Activated CD4-positive, alpha-beta T cell treated with anti-CD3 and anti-CD28 coated beads for 36 hours (primary cell): ENCODE data around the gene HOXA11. TPM values are rescaled to one million over a fixed set of nuclear protein-coding genes. Genes with fewer than 3 reads are reported as not detected.

Source experiments
- ATAC-seq: fragments of 200-7000 bp; cut with Tn5 transposase; one replicate; pipeline ENCODE4 v1.10.0; 2021; ENCODE audit warnings: mild to moderate bottlenecking, moderate library complexity
- CTCF ChIA-PET: fragments of 350-600 bp; sonication (Branson Sonifier 250); formaldehyde crosslinking; loops from one replicate; lab custom pipeline; 2021; ENCODE audit warnings: antibody characterized with exemption; lab: Charles Lee
- POLR2A ChIA-PET: fragments of 350-600 bp; sonication (Branson Sonifier 250); formaldehyde crosslinking; loops from one replicate; lab custom pipeline; 2021; ENCODE audit warnings: antibody characterized with exemption, inconsistent platforms; lab: Charles Lee
- DNase-seq: peaks from one replicate; pipeline ENCODE4 v3.0.0-alpha.2; 2020
- H3K27ac Mint-ChIP-seq: one replicate; pipeline ENCODE4 v1.8.0; 2021; ENCODE audit warnings: mixed read lengths
- H3K27me3 Mint-ChIP-seq: one replicate; pipeline ENCODE4 v1.8.0; 2021; ENCODE audit warnings: mixed read lengths
- H3K36me3 Mint-ChIP-seq: one replicate; pipeline ENCODE4 v1.8.0; 2021; ENCODE audit warnings: low read depth, mixed read lengths
- H3K4me1 Mint-ChIP-seq: one replicate; pipeline ENCODE4 v1.8.0; 2021; ENCODE audit warnings: mixed read lengths
- H3K4me3 Mint-ChIP-seq: one replicate; pipeline ENCODE4 v1.8.0; 2021; ENCODE audit warnings: mild to moderate bottlenecking, moderate library complexity, mixed read lengths
- H3K9me3 Mint-ChIP-seq: one replicate; pipeline ENCODE4 v1.8.0; 2021; ENCODE audit warnings: low read depth, mixed read lengths
- intact Hi-C, 2 experiments: fragments of 100-400 bp; cut with DNase I in 1 of 2; cut with micrococcal nuclease in 1 of 2; formaldehyde crosslinking; loops; one replicate each; pipeline versions ENCODE4 v1.14.2 to v1.15.1; 2022 to 2024; cut with DNase I, micrococcal nuclease
- total RNA-seq, 2 experiments: library from RNA; stranded (reverse); gene quantifications; one replicate each; pipeline ENCODE4 v1.2.3, GENCODE V29; 2021

HOXA11 gene
- total RNA-seq, 2 experiments from 2014 or later, result not detected

- H3K27me3 Mint-ChIP-seq, result peaks cover 51% of the 10 kb centered on the region
- no peak for DNase-seq
- ChIA-PET CTCF (interaction anchor here (0.6 to 2.3 kb wide), 26 partner anchors 11 to 1382 kb away, joined by 3 to 12 read pairs (median 4); partner anchors contain the start of gene EVX1), POLR2A (no interaction called here)
- H3K27ac Mint-ChIP-seq, result no peak overlapping the region
- no peak for ATAC-seq
- peaks cover 7% of the 10 kb centered on the region for H3K4me1 Mint-ChIP-seq
- intact Hi-C loops, result no loop called here
- no peak overlapping the region for H3K4me3 Mint-ChIP-seq
- no peaks in the 10 kb centered on the region for H3K36me3 Mint-ChIP-seq
- no peaks in the 10 kb centered on the region for H3K9me3 Mint-ChIP-seq
Measured at GRCh38 chr7:27179030-27179429, 6.0 kb downstream of the HOXA11 start.

GRCh38 chr7:27178366-27178765 is 6.7 kb downstream of the HOXA11 start:
- H3K36me3 Mint-ChIP-seq, result no peaks in the 10 kb centered on the region
- no peak overlapping the region for H3K27ac Mint-ChIP-seq
- ChIA-PET POLR2A (no interaction called here), CTCF (interaction anchor here (0.8 to 2.3 kb wide), 9 partner anchors 10 to 536 kb away, joined by 3 to 12 read pairs (median 4); no protein-coding TSS in a partner anchor)
- intact Hi-C loops, result no loop called here
- no peaks in the 10 kb centered on the region for H3K9me3 Mint-ChIP-seq
- H3K4me1 Mint-ChIP-seq, result peaks cover 6% of the 10 kb centered on the region
- DNase-seq, result no peak
- H3K4me3 Mint-ChIP-seq, result no peak overlapping the region
- ATAC-seq, result no peak
- peaks cover 51% of the 10 kb centered on the region for H3K27me3 Mint-ChIP-seq

DNA sequence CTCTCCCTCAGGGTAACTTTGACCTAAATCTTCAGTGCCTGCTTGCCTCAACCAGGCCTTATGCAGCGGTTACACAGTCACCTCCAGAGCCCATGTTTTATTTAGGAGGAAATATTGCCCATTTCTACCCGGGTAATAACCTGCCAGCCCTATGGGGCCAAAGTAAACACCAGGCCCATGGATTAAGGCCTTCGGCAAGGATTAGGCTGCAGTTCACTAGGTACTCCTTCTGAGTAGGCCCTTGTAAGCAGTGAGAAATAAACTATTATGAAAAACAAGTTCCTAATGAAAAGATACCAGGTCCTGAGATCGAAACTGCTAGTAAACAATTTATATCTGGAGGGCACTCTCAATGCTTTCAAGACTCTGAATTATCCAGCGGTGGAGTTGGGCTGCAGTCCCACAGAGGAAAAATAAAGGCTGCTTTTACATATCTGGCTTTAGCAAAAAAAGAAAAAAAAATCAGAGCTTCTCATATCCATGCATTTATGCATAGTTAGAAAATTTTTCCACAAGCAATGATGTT is 7.2 kb downstream of the HOXA11 start:
- no peaks in the 10 kb centered on the region for H3K9me3 Mint-ChIP-seq
- peaks cover 6% of the 10 kb centered on the region for H3K4me1 Mint-ChIP-seq
- H3K27ac Mint-ChIP-seq, result no peak overlapping the region
- no peaks in the 10 kb centered on the region for H3K36me3 Mint-ChIP-seq
- H3K4me3 Mint-ChIP-seq, result no peak overlapping the region
- CTCF ChIA-PET, result interaction anchor here (1.0 to 2.3 kb wide), 5 partner anchors 11 to 79 kb away, joined by 3 to 12 read pairs (median 4); no protein-coding TSS in a partner anchor
- POLR2A ChIA-PET, result interaction anchor here (0.6 kb wide), 1 partner anchor 885 kb away, joined by 5 read pairs; no protein-coding TSS in a partner anchor
- no peak for ATAC-seq
- H3K27me3 Mint-ChIP-seq, result peaks cover 50% of the 10 kb centered on the region
- no peak for DNase-seq
- intact Hi-C loops, result no loop called here

GRCh38 chr7:27176962-27177794 is 7.9 kb downstream of the HOXA11 start:
- ATAC-seq, result no peak
- Mint-ChIP-seq H3K36me3 (no peaks in the 10 kb centered on the region), H3K9me3 (no peaks in the 10 kb centered on the region), H3K27ac (no peak overlapping the region), H3K27me3 (peaks cover 48% of the 10 kb centered on the region), H3K4me1 (peaks cover 9% of the 10 kb centered on the region), H3K4me3 (no peak overlapping the region)
- POLR2A ChIA-PET, result interaction anchor here (0.5 to 0.6 kb wide), 2 partner anchors 8 to 886 kb away, joined by 5 read pairs; partner anchors contain the start of gene HOXA11
- intact Hi-C loops, result no loop called here
- CTCF ChIA-PET, result interaction anchor here (0.6 to 1.7 kb wide), 6 partner anchors 11 to 1131 kb away, joined by 3 to 6 read pairs (median 3); no protein-coding TSS in a partner anchor
- no peak for DNase-seq

DNA sequence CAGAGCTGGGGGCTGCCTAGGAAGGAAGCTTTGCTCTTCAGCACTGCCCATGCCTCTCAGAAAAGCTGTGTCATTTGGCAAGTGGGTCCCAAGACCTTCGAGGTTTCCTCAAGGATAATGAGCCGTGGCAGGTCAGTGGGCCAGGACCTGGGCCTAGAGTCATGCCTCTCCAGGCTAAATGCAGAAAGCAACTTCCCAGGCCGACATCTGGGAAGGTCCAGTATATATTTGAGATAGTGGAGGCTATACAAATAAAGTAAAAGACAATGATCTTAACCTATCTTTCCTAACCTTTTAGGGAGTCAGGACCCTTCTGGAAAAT is 8.5 kb downstream of the HOXA11 start:
- no peak for ATAC-seq
- Mint-ChIP-seq H3K27ac (no peak overlapping the region), H3K4me3 (no peak overlapping the region), H3K27me3 (peaks cover 53% of the 10 kb centered on the region), H3K36me3 (no peaks in the 10 kb centered on the region), H3K9me3 (no peaks in the 10 kb centered on the region), H3K4me1 (peaks cover 14% of the 10 kb centered on the region)
- no peak for DNase-seq
- POLR2A ChIA-PET, result interaction anchor here (0.5 kb wide), 1 partner anchor 9 kb away, joined by 5 read pairs; the partner anchor contains the start of gene HOXA11
- CTCF ChIA-PET, result interaction anchor here (0.9 to 1.7 kb wide), 4 partner anchors 12 to 27 kb away, joined by 3 to 6 read pairs (median 4); no protein-coding TSS in a partner anchor
- intact Hi-C loops, result no loop called here

DNA sequence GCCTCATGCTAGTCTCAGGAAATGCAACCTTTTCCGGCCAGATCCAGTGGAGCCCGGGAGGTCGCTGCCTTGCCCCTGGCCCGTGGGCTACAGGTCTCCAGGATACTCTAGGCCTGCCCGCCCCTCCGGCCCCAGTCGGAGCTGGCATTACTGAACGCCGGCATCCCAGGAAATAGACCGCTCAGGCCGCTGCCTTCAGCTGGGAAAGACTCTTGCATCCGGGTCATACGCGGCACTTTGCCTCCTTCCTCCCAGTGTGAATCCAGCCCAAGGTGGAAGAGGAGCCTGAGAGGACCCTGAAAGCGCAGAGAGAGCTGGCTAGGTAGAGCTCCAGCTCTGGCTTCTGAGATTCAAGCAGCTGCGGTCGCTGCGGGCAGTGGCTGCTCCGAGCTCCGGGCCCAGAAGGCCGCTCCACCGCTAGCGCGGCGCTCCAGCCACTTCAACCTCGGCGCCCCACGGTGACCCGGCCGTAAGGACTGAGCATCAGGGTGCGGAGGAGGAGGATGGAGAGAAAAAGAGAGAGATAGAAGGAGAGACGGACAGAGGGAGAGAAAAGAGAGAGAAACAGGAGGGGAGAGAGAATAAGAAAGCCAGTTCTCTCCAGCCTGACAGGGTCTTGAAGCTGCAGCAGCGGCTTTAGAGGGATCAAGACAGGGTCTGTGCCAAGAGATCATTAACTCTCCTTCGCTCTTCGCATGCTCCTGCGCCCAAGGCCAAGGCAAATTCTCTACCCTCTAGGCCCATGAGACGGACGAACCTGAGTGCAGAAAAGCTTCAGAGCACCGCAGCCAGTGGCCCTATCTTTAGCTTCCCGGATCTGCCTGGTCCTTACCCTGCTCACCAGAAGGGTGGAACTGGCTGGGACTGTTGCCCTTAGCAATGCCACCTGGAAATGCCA is 9.2 kb downstream of the HOXA11 start:
- intact Hi-C loops, result no loop called here
- no peaks in the 10 kb centered on the region for H3K9me3 Mint-ChIP-seq
- no peak for DNase-seq

DNA sequence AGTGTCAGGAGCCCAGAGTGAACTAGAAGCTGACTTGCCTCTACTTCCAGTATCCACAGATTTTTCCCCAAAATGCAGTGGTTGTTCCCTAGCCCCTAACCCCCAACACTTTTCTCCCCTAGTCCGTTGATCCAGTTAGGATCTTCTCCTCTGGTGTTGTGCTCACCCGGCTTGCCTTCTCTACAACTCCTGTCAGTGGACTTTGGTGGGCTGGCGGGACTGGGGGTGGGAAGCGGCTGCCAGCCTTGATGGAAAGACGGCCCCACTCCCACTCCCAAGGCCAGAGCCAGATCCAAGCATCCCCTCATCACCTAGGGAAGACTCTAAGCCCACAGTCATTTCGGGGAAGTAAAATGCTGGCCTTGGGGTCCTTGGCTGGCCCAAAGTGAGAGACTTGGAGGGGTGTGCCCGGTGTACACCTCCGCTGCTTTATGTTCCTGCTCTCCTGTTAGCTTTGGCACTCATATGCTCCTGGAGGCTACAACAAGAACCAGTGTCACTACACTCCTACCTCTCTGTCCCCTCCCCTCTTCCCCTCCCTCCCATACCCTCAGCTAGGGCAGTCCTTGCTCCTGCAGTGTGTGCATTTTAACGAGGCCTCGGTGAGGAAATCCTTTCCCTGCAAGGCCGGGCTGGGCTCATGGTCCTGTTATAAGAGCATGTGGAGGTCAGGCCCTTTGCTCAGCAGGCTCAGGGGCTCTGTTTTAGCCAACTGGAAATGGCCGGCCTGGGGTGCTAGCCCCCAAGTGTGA is 10.0 kb downstream of the HOXA11 start:
- POLR2A ChIA-PET, result no interaction called here
- Mint-ChIP-seq H3K27me3 (peaks cover 54% of the 10 kb centered on the region), H3K36me3 (no peaks in the 10 kb centered on the region), H3K4me1 (peaks cover 15% of the 10 kb centered on the region), H3K27ac (no peak overlapping the region), H3K4me3 (no peak overlapping the region), H3K9me3 (no peaks in the 10 kb centered on the region)
- intact Hi-C loops, result no loop called here
- DNase-seq, result no peak
- CTCF ChIA-PET, result interaction anchor here (0.6 kb wide), 1 partner anchor 35 kb away, joined by 4 read pairs; no protein-coding TSS in a partner anchor
- no peak for ATAC-seq

More for the DNA sequence above, 9.2 kb downstream of the HOXA11 start:
- POLR2A ChIA-PET, result no interaction called here
- Mint-ChIP-seq H3K4me3 (no peak overlapping the region), H3K4me1 (peaks cover 15% of the 10 kb centered on the region), H3K36me3 (no peaks in the 10 kb centered on the region), H3K27me3 (peaks cover 53% of the 10 kb centered on the region), H3K27ac (no peak overlapping the region)
- CTCF ChIA-PET, result interaction anchor here (0.9 to 1.7 kb wide), 4 partner anchors 13 to 26 kb away, joined by 3 to 6 read pairs (median 4); no protein-coding TSS in a partner anchor
- ATAC-seq, result no peak

GRCh38 chr7:27173956-27174873 is 10.8 kb downstream of the HOXA11 start, which contains the start of gene HOXA10:
Gene HOXA10 (minus strand): TSS chr7:27174320. CDS start chr7:27174306, 14 bp downstream.
- Mint-ChIP-seq H3K4me3 (peak within 1 kb of the TSS; percentile 28), H3K27ac (no peak within 1 kb of the TSS), H3K4me1 (peaks cover 9% of the 10 kb centered on the region), H3K9me3 (no peaks in the 10 kb centered on the region), H3K27me3 (peaks cover 51% of the 10 kb centered on the region), H3K36me3 (no peaks in the 10 kb centered on the region)
- POLR2A ChIA-PET, result no interaction called here
- no peak for DNase-seq
- ATAC-seq, result no peak
- intact Hi-C loops, result loop anchor here in 1 of 2 experiments (2.0 kb wide), 1 partner anchor 17 kb away; the partner anchor contains the start of gene HOXA7
- CTCF ChIA-PET, result interaction anchor here (0.6 kb wide), 1 partner anchor 36 kb away, joined by 4 read pairs; no protein-coding TSS in a partner anchor

GRCh38 chr7:27173511-27173955 is 11.5 kb downstream of the HOXA11 start:
- ATAC-seq, result peak; percentile 60
- H3K9me3 Mint-ChIP-seq, result no peaks in the 10 kb centered on the region
- intact Hi-C loops, result loop anchor here in 1 of 2 experiments (2.0 kb wide), 1 partner anchor 17 kb away; the partner anchor contains the start of gene HOXA7
- peaks cover 13% of the 10 kb centered on the region for H3K4me1 Mint-ChIP-seq
- H3K27ac Mint-ChIP-seq, result no peak overlapping the region
- H3K36me3 Mint-ChIP-seq, result no peaks in the 10 kb centered on the region
- peaks cover 52% of the 10 kb centered on the region for H3K27me3 Mint-ChIP-seq
- DNase-seq, result peak; percentile 50
- no peak overlapping the region for H3K4me3 Mint-ChIP-seq
- POLR2A ChIA-PET, result interaction anchor here (0.6 kb wide), 1 partner anchor 312 kb away, joined by 7 read pairs; no protein-coding TSS in a partner anchor
- CTCF ChIA-PET, result interaction anchor here (1.0 to 1.6 kb wide), 2 partner anchors 11 to 13 kb away, joined by 4 to 6 read pairs; no protein-coding TSS in a partner anchor
